A204.1 (cell line): Measurements from ENCODE around the gene GABRB2.
"Not testable (repeated sequence)": the region's sequence is repeated elsewhere in the genome, so short reads cannot be mapped to it uniquely, and the experiment has no call there.

Experiments used
- FAIRE-seq: peaks from 2 replicates; lab custom pipeline; 2012; peaks lifted over from hg19 to GRCh38; lab: Jason Lieb, UNC

Gene GABRB2

GRCh38 chr5:161295721-161296250, 250.7 kb downstream of the GABRB2 start:
- no peak for FAIRE-seq

DNA sequence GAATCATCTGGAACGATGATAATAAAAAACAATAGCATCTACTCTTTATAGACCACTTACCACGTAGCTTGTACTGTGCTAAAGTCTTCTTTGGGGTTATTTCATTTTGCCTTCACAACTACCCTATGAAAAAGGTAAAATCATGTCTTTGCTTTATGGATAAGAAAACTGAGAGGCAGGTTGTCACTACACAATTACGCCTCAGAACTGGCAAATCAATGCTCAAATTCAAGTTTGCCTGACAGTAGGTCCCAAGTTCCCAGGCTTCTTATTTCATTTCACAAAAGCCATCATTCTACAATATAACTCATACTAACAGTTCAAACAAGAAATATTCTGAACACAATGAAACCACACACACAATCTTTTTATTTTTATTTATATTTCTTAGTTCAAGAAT, 258.5 kb downstream of the GABRB2 start:
- FAIRE-seq, result no peak

- FAIRE-seq, result no peak
Measured at GRCh38 chr5:161287436-161287835, 259.1 kb downstream of the GABRB2 start.

DNA sequence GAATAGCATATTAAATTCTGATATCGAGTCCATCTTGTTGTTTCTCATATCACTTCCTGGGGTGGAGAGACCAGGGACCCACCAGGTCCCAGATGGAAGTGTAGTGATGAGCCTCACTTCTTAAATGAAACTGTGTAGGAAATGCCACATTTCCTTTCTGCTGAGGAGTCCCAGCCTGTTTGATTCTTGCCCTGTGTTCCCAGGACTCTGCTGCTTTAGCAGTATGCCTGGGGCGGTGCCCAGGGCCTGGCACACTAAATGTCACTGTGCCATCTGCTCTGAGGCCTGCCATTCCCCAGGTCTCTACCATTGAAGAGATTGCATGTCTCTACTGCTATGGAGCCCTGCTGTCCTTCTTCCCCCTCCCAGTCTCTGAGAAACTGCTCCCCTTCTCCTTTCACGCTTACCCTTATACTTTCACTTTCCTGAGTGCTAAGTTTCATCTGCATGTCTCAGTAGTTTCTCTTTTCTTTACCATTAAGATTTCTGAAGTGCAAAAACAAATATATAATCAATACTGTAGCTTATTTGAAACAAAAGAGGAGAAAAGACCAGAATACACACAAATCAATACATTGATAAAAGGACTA, 260.4 kb downstream of the GABRB2 start:
- no peak for FAIRE-seq

DNA sequence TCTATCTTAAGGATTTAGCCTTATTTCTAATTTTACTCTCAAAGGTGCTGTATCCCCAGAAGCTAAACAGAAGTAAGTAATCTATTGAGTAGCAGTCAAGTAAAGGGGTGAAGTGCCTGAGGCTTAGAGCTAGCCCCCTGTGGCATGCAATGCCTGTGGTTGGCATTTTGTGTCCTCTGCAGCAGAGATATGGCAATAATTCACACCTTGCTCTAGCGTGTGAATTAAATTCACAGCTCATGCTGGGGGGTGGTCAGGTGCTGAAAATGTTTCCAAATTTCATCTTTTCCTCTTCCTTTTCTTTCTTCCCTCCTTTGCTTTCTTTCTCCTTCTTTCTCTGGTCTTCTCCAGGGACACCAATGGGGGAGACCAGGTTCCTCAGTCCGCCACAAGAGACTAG, 262.1 kb downstream of the GABRB2 start:
- no peak for FAIRE-seq

DNA sequence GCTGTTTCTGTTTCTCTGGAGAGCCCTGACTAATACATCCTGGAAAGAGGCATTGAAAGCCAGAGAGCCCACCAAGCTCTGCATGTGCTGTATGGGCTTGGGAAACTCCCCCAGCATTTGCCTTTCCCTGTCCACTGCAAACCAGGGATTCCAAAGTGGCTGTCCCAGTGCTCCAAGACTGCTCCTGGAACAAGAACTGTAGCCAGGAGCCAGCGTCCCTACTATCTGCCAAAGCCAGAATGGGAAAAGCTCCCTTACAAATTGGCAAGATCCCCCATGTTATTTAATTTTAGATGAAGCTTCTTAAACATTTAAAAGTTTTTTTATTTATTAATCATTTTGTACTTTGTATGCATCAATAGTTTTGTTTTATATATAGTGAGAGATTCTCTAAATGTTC, 263.2 kb downstream of the GABRB2 start:
- no peak for FAIRE-seq

- FAIRE-seq, result no peak
Measured at GRCh38 chr5:161278739-161279660, 267.5 kb downstream of the GABRB2 start.

GRCh38 chr5:161277011-161277410, 269.5 kb downstream of the GABRB2 start:
- FAIRE-seq, result no peak

- no peak for FAIRE-seq
Measured at GRCh38 chr5:161274951-161275350, 271.6 kb downstream of the GABRB2 start.

DNA sequence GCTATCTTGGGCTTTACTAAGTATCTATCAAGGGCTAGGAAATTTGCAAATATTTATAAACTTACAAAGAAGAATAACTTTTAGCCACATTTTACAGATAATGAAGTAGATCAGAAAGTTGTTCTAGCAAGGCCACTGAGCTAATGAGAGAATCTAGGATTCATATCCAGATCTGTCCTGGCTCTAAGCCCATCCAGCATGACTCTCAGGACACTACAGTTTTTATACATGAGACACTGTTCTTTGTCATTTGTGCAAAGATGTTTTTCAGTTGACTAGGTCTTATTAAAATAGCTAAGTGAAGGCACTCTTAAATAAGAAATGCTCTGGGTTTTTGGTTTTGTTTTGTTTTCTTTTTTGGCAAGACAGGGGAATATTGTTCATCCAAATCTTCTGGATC, 273.1 kb downstream of the GABRB2 start:
- no peak for FAIRE-seq

GRCh38 chr5:161271816-161272215, 274.7 kb downstream of the GABRB2 start:
- no peak for FAIRE-seq

- FAIRE-seq, result no peak
Measured at GRCh38 chr5:161269125-161269524, 277.4 kb downstream of the GABRB2 start.

DNA sequence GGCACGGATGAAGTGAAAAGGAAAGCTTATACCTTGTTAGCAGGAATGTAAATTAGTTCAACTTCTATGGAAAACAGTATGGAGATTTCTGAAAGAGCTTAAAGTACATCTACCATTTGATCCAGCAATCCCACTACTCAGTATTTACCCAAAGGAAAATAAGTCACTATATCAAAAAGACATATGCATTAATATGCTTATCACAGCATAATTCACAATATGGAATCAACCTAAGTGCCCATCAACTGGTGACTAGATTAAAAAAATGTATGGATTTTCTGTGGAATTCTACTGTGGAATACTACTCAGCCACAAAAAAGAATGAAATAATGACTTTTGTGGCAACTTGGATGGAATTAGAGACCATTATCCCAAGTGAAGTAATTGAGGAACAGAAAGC, 279.6 kb downstream of the GABRB2 start:
- no peak for FAIRE-seq

DNA sequence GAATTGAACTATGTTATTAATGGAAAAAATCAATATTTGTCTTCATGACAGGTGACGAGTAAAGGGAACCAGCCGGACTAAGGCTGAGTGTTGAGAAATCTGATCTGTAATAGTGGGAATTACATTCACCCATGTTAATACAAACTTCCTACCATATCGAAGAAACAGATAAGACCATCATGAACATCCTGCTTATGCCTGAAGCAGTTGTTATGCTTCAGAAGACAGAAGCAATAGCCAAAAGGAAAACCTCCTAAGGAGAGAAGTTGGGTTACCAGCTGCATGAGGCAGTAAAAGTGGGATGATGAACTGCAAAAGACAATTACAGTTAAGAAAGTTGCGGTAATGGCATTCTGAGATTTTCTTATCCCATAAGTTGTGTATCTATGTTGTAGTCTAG, 281.5 kb downstream of the GABRB2 start:
- FAIRE-seq, result no peak

GRCh38 chr5:161263191-161263590, 283.3 kb downstream of the GABRB2 start:
- FAIRE-seq, result no peak

DNA sequence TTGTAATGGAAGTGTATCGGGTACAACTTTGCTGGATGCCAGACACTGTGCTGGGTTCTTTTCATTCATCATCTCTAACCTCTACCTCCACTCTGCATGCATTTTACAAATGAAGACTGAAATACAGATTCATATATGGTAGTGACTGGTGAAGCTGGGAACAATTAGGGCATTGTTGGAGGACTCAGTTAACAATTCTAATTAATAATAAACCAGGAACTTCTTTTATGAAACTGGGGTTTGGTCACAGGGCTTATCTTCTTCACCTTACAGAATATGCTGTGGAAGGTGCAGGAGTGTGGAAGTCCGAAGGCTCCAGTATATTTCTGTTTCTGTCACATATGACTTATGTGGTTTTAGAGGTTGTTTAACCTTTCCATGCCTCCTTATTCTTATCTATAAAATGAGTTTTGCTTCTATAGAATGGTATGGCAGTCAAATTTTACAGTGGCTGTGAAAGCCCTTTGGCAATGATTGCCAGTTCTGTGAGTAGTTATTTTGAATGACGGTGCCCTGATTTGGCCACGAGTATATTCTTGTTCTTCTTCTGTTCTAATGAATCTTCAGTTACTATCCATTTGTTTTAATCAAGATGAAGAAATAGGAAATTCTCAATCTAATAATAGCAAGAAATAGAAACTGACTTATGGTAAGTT, 284.7 kb downstream of the GABRB2 start:
- no peak for FAIRE-seq

- no peak for FAIRE-seq
Measured at GRCh38 chr5:161258438-161258837, 288.1 kb downstream of the GABRB2 start.

DNA sequence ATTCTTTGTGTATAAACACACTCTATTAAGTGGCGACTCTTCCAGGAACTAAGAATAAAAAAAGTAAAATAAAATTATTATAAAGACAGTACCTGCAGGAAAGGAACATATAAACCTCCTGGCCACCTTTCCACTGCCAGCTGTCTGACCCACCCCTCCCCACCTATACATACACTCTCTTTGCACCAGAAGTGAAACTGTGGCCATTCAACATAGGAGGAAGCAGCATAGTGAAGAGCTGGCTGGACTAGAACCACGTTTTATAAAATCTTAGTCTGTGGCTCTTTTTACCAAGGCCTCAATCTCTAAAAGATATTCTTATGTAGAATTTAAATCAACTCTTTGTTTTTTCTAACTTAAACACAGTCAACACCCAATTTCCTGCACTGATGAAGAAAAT, 289.6 kb downstream of the GABRB2 start:
- FAIRE-seq, result no peak

GRCh38 chr5:161252955-161253354, 293.6 kb downstream of the GABRB2 start:
- not testable (repeated sequence) for FAIRE-seq

DNA sequence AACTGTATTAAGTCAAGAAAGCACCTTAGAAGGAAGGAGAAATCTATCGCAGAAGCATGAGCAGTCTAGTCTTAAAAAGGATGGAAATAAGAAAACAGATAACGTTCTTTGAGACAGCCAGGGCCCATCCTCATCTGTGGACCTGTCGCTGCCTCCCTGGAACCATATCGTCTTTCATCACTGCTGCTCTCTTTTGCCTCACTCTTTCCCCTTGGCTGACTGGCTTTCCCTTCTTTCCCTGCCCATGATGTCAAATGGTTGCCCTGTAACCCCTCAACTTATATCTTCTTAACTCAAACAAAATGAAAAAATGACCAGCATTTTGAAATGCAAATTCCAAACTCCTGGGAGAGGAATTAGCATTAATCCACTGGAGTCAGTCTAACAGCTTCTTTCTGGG, 299.8 kb downstream of the GABRB2 start:
- FAIRE-seq, result no peak

DNA sequence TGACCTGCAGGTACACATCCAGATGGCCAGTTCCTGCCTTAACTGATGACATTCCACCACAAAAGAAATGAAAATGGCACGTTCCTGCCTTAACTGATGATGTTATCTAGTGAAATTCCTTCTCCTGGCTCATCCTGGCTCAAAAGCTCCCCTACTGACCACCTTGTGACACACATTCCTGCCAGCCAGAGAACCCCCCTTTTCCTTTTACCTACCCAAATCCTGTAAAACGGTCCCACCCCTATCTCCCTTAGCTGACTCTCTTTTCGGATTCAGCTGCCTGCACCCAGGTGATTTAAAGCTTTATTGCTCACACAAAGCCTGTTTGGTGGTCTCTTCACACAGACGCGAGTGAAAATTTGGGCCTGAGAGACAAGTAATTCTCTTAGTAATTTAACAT, 300.7 kb downstream of the GABRB2 start:
- FAIRE-seq, result not testable (repeated sequence)
